ENCODE results near the gene OR6C76.
"Not testable (repeated sequence)": the region's sequence is repeated elsewhere in the genome, so short reads cannot be mapped to it uniquely, and the experiment has no call there.

Gene OR6C76

DNA sequence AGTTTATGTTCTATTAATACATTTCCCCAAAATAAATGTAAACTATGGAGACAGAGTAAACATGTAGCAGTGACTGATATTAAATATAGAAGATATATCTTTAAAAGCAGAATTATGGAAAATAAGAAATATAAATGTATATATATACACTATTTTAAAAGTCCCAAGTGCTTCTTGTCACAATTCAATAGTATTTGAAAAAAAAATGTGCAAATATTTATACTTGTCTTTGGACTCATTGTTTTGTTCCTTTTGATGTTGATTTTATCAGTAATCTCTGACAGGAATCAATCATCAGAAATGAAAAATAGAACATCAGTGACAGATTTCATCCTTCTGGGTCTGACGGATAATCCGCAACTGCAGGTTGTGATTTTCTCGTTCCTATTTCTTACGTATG lies at the start of gene OR6C76:
Gene OR6C76 (plus strand): TSS at position 301 of the 400 bp plus-strand sequence. CDS start 0 bp downstream, at position 301.
- Mint-ChIP-seq H3K27ac (no peak within 1 kb of the TSS), H3K9me3 (no peaks in the 10 kb centered on the region), H3K4me3 (no peak within 1 kb of the TSS), H3K4me1 (ENCODE audit: low read depth) (peaks cover 6% of the 10 kb centered on the region), H3K27me3 (peaks cover 9% of the 10 kb centered on the region), H3K36me3 (ENCODE audit: low read depth) (no peaks in the 10 kb centered on the region)
- intact Hi-C loops (cut with micrococcal nuclease): no loop called here

DNA sequence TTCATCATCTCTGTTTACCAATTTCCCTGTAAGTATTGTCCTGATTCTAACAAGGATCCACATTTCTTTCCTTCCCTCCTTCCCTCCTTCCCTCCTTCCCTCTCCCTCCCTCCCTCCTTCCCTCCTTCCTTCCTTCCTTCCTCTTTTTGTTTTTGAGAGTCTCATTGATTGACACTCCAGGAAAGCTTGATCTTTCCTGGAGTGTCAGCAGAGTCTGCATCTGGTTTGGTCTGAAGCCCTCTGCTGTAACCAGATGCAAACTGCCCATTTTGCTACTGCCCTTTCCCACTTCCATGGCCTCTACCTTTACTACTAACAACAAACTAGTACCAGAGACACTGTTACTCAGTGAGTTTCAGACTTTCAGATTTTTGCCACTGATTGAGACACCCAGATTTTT lies 40.2 kb upstream of the OR6C76 start:
- Mint-ChIP-seq H3K36me3 (ENCODE audit: low read depth) (no peaks in the 10 kb centered on the region), H3K4me1 (ENCODE audit: low read depth) (no peaks in the 10 kb centered on the region), H3K9me3 (no peaks in the 10 kb centered on the region), H3K27ac (no peak overlapping the region), H3K4me3 (no peak overlapping the region), H3K27me3 (peaks cover 1% of the 10 kb centered on the region)
- intact Hi-C loops (cut with micrococcal nuclease): no loop called here

DNA sequence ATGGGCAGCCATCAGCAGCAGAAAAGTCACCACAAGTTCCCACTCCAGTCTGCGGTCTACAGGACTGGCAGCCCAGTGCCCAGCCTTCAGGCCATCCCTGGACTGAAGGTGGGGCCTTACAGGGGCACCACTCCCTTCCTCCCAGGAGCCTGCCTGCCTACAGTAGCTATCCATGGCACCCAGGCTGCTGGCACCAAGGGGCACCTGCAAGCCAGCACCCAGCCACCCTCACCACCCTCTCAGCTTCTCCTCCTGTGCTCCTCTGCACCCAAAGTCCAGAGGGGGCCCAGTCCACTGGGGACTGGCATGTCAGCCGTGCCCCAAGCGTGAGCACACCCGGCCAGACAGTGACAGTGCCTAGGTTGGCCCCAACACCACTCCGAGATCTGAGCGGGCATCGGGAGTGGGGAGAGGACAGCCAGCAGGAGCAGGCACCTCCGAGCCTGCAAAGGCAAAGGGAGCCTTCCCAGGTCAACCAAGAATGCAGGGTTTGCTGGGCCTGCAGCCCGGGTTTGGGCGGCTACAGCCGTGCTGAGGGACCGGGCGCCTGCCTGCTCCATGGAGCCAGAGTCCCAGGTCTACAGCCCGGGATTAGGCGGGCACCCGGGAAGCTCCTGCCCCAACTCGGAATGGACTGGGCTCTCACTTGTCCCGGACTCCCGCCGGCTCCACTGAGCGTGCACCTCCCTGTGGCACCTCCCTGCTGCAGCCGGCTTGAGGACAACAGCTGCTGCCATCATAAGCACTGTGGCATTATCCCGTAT lies 33.8 kb upstream of the OR6C76 start:
- H3K27me3 Mint-ChIP-seq: peaks cover 8% of the 10 kb centered on the region
- no peaks in the 10 kb centered on the region for H3K36me3 Mint-ChIP-seq (ENCODE audit: low read depth)
- H3K4me1 Mint-ChIP-seq (ENCODE audit: low read depth): no peaks in the 10 kb centered on the region
- no peaks in the 10 kb centered on the region for H3K9me3 Mint-ChIP-seq
- intact Hi-C loops (cut with micrococcal nuclease): no loop called here
- H3K4me3 Mint-ChIP-seq: no peak overlapping the region
- H3K27ac Mint-ChIP-seq: no peak overlapping the region

DNA sequence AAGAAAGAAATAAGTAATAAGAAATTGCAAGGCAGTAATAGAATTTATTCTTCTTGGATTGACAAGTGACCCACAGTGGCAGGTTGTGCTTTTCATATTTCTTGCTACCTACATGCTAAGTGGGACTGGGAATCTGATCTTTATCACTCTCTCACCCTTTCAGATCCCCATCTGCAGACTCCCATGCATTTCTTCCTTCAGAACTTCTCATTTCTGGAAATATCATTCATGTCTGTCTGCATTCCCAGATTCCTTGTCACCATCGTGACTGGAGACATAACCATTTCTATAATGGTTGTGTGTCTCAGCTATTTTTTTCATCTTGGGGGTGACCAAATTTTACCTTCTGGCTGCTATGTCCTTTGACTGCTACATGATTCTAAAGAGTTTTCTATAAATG lies 29.7 kb upstream of the OR6C76 start:
- Mint-ChIP-seq H3K4me3 (no peak overlapping the region), H3K27me3 (peaks cover 10% of the 10 kb centered on the region), H3K27ac (no peak overlapping the region), H3K9me3 (no peaks in the 10 kb centered on the region), H3K4me1 (ENCODE audit: low read depth) (no peaks in the 10 kb centered on the region), H3K36me3 (ENCODE audit: low read depth) (no peaks in the 10 kb centered on the region)
- intact Hi-C loops (cut with micrococcal nuclease): no loop called here

DNA sequence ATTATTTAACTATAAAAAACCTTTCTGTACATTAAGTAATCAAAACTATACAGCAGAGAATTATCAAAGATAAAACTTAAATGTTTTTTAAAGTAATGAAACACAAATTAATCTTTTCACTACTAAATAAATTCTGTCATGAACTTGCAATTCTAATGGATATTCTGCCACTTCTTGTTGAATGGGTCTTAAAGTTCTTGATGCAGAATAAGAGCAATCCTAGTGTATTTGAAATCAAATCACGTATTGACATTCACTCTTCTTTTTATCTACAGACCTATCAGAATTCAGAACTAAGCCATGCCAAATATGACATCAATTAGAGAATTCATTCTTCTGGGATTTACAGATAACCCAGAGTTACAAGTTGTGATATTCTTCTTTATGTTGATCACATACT lies 25.8 kb upstream of the OR6C76 start, which contains the start of gene OR6C65:
Gene OR6C65 (plus strand): TSS at position 301 of the 400 bp plus-strand sequence. CDS start 0 bp downstream, at position 301.
- Mint-ChIP-seq H3K27me3 (peaks cover 10% of the 10 kb centered on the region), H3K27ac (no peak within 1 kb of the TSS), H3K9me3 (no peaks in the 10 kb centered on the region), H3K36me3 (ENCODE audit: low read depth) (no peaks in the 10 kb centered on the region), H3K4me3 (no peak within 1 kb of the TSS), H3K4me1 (ENCODE audit: low read depth) (no peaks in the 10 kb centered on the region)
- intact Hi-C loops (cut with micrococcal nuclease): no loop called here

DNA sequence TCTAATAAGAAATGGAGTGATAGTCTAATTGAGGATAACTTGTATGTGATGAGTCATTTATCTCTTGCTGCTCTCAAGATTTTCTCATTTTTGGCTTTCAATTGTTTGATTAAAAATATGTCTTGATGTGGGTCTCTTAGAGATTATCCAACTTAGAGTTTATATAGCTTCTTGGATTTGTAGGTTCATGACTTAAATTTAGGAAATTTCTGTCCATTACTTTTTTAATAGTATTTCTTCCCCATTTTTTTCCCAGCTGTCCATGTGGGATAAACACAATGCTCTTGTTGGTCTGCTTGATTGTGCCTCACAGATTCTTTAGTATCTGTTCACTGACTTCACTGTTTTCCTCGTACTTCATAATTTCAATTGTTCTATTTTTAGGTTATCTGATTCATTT lies 18.2 kb upstream of the OR6C76 start:
- Mint-ChIP-seq H3K36me3 (ENCODE audit: low read depth) (no peaks in the 10 kb centered on the region), H3K4me1 (ENCODE audit: low read depth) (no peaks in the 10 kb centered on the region), H3K9me3 (peaks cover 7% of the 10 kb centered on the region), H3K27me3 (peaks cover 11% of the 10 kb centered on the region), H3K27ac (no peak overlapping the region), H3K4me3 (no peak overlapping the region)
- intact Hi-C loops (cut with micrococcal nuclease): no loop called here

DNA sequence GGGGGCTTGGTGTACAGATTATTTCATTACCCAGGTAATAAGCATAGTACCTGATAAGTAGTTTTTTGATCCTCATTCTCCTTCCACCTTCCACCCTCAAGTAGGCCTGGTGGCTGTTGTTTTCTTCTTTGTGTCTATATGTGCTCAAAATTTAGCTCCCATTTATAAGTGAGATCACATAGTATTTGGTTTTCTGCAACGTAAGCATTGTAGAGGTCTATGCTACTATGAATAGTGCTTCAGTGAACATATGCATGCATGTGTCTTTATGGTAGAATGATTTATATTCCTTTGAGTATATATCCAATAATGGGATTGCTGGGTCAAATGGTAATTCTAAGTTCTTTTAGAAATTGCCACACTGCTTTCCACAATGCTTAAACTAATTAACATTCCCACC lies 16.9 kb upstream of the OR6C76 start:
- intact Hi-C loops (cut with micrococcal nuclease): not testable (repeated sequence)

DNA sequence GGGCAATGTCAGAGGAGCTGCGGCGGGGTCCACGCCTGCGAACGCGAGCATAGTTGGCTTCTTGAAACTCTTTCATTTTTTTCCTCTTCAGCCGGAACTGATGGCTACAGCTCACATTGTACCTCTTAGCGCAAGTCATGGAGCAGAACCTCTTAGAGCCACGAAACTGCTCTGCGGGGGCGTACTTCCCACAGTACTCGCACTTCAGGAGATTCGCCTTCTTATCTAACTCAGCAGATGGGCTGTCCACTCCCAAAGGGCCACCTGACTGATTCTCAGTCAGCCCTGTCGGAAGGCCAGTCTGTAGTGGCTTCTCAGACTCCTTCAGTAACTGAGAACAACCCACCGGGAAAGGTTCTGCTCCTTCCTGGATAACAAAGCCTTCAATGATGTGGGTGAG lies 13.9 kb upstream of the OR6C76 start:
- H3K27me3 Mint-ChIP-seq: peaks cover 37% of the 10 kb centered on the region
- H3K9me3 Mint-ChIP-seq; intact Hi-C loops (cut with micrococcal nuclease); H3K4me1 Mint-ChIP-seq (ENCODE audit: low read depth); H3K27ac Mint-ChIP-seq; H3K36me3 Mint-ChIP-seq (ENCODE audit: low read depth); H3K4me3 Mint-ChIP-seq: not testable (repeated sequence)

More for the DNA sequence above, 16.9 kb upstream of the OR6C76 start:
- H3K9me3 Mint-ChIP-seq; H3K4me3 Mint-ChIP-seq; H3K4me1 Mint-ChIP-seq (ENCODE audit: low read depth); H3K27ac Mint-ChIP-seq; H3K36me3 Mint-ChIP-seq (ENCODE audit: low read depth): not testable (repeated sequence)
- H3K27me3 Mint-ChIP-seq: peaks cover 15% of the 10 kb centered on the region

DNA sequence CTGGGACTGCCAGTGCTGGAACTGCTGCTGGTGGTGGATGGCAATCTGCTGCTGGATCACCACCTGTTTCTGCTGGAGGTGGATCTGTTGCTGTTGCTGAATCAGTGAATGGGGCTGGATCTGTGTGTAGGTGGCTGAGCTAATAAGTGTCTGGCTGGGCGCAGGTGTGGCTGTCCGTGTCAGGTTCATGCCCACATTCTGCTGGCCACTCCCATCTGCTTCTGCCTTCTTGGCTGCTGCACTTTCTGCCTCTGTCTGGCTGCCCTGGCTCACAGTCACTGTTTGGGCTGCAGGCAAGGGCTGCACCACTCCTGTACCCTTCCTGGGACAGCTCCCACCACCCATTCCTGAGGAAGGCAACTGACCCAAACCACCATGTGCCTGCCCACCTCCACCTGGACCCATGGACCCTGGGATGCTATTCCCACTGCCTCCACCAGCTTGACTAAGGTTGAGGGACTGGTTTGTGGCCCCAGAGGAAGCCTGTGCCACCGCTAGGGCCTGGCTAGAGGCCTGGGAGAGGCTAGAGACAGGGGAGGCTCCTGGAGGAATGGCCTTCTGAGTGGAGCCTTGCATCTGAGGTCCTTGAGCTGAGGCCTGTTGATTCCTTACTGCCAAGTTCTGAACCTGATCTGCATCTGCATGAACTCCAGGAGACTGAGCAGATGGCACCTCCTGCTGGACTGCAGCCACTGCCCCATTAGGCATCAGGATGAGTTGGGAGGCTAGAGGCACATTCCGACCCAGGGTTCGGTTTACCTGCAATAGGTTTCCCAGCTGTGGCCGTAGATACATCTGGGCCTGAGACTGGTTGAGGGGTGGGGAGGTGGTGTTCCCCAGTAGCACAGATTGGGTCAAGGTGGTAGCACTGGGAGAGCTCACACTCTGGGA lies 12.3 kb upstream of the OR6C76 start:
- intact Hi-C loops (cut with micrococcal nuclease); H3K27ac Mint-ChIP-seq; H3K9me3 Mint-ChIP-seq; H3K36me3 Mint-ChIP-seq (ENCODE audit: low read depth); H3K4me3 Mint-ChIP-seq; H3K4me1 Mint-ChIP-seq (ENCODE audit: low read depth): not testable (repeated sequence)
- H3K27me3 Mint-ChIP-seq: peaks cover 42% of the 10 kb centered on the region

DNA sequence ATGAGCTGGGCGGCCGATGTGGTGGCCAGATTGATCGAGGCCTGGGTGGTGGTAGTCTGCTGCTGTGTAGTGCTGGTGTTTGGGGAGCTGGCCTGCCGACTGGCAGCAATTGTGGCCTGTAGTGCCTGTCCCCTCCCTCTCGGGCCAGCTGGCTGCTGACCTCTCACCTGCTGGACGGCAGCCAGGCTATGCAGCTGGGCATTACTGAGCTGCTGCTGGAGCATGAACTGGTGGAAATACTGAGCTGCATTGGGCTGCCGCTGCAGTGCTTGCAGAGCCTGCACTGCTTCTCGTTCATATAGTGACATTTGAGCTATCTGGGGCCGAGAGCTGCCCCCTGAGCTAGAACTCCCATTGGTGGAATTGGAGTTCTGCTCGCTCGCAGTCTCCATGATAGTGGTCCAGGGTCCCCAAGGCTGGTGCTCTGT lies 11.6 kb upstream of the OR6C76 start:
- not testable (repeated sequence) for H3K4me1 Mint-ChIP-seq (ENCODE audit: low read depth)

DNA sequence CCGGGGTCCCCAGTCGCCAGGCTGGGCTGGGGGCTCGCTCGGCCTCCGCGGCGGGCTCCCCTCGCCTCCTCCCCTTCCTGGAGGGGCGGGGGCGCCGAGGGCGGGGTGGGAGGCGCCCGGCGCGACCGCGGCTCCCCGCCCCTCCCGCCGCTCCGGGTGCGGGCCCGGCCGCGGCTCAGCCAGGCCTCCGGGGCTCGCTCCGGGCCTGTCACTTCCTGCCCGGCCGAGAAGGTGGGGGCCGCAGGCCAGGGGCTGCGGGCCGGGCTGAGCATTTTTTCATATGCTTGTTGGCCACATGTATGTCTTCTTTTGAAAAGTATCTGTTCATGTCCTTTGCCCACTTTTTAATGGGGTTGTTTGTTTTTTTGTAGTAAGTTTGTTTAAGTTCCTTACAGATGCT lies 11.2 kb upstream of the OR6C76 start:
- peaks cover 44% of the 10 kb centered on the region for H3K27me3 Mint-ChIP-seq
- H3K9me3 Mint-ChIP-seq; H3K36me3 Mint-ChIP-seq (ENCODE audit: low read depth); intact Hi-C loops (cut with micrococcal nuclease); H3K4me3 Mint-ChIP-seq; H3K27ac Mint-ChIP-seq; H3K4me1 Mint-ChIP-seq (ENCODE audit: low read depth): not testable (repeated sequence)

More for the DNA sequence above, 11.6 kb upstream of the OR6C76 start:
- H3K4me3 Mint-ChIP-seq; H3K9me3 Mint-ChIP-seq; intact Hi-C loops (cut with micrococcal nuclease); H3K27ac Mint-ChIP-seq; H3K36me3 Mint-ChIP-seq (ENCODE audit: low read depth): not testable (repeated sequence)
- H3K27me3 Mint-ChIP-seq: peaks cover 44% of the 10 kb centered on the region

DNA sequence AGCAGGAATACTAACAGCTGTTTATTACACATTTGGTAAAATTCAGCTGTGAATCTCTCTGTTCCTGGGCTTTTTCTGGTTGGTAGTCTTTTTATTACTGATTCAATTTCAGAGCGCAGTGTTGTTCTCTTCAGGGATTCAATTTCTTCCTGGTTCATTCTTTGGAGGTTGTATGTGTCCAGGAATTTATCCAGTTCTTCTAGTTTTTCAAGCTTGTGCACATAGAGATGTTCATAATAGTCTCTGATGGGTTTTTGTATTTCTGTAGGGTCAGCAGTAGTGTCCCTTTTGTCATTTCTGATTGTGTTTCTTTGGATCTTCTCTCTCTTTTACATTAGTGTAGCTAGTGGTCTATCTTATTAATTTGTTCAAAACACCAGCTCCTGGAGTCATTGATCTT lies 9.1 kb upstream of the OR6C76 start:
- intact Hi-C loops (cut with micrococcal nuclease): no loop called here
- peaks cover 43% of the 10 kb centered on the region for H3K27me3 Mint-ChIP-seq
- H3K36me3 Mint-ChIP-seq (ENCODE audit: low read depth): no peaks in the 10 kb centered on the region
- no peak overlapping the region for H3K4me3 Mint-ChIP-seq
- H3K9me3 Mint-ChIP-seq: no peaks in the 10 kb centered on the region
- H3K4me1 Mint-ChIP-seq (ENCODE audit: low read depth): no peaks in the 10 kb centered on the region
- H3K27ac Mint-ChIP-seq: no peak overlapping the region

DNA sequence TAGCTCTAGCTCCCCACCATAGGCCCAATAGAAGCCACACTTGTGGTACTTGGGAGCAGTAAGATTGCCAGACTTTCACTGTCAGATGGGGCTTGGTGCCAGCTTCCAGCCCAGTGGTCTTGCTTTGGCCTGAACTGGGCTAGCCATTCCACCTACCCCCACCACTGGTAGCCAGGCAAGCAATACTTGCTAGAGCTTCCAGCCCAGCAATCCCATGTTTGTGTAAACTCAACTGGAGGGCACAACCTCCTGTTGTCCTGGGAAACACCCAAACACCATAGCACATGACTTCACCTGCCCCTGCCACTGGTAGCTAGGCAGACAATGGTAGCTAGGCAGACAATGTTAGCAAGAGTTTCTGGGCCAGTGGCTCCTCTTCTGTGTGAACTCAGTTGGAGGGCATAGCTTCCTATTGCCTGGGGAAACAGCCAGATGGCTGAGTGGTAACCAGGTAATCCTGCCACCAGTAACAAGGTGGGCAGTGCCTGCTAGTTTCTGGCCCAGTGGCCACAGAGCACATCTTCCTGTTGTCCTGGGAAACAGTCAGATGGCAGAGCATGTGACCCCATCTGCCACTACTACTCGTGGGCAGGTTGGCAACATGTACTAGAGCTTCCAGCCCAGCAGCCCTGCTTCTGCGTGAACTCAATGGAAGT lies 5.6 kb upstream of the OR6C76 start:
- intact Hi-C loops (cut with micrococcal nuclease): no loop called here
- no peaks in the 10 kb centered on the region for H3K36me3 Mint-ChIP-seq (ENCODE audit: low read depth)
- H3K4me3 Mint-ChIP-seq: no peak overlapping the region
- H3K9me3 Mint-ChIP-seq: no peaks in the 10 kb centered on the region
- H3K27ac Mint-ChIP-seq: no peak overlapping the region
- H3K27me3 Mint-ChIP-seq: peaks cover 28% of the 10 kb centered on the region
- no peaks in the 10 kb centered on the region for H3K4me1 Mint-ChIP-seq (ENCODE audit: low read depth)

Data from dendritic cell treated with granulocyte-macrophage colony-stimulating factor and Interleukin-4, amounts not matched to agents 40 ng/mL and 50 ng/mL, for 4 days (primary cell).